GM12892 (cell line): ENCODE measurements around the gene UNC45A.

Experiments
- DNase-seq: peaks from one replicate; pipeline ENCODE4 v3.0.0; 2011; ENCODE audit not compliant: insufficient read length
- FAIRE-seq: peaks from 2 replicates; lab custom pipeline; 2011; peaks lifted over from hg19 to GRCh38; lab: Jason Lieb, UNC
- POLR2A ChIP-seq: IDR thresholded peaks from 2 replicates; pipeline ENCODE4 v1.6.1; 2011; ENCODE audit warnings: low read depth, low read length, control low read depth
- POLR2AphosphoS5 ChIP-seq: IDR thresholded peaks from 2 replicates; pipeline ENCODE4 v1.6.1; 2011; ENCODE audit warnings: low read depth, low read length, control low read depth
- TAF1 ChIP-seq: IDR thresholded peaks from 2 replicates; pipeline ENCODE4 v1.6.1; 2011; ENCODE audit warnings: low read depth, mild to moderate bottlenecking, control low read depth, low read length, borderline replicate concordance

UNC45A gene

DNA sequence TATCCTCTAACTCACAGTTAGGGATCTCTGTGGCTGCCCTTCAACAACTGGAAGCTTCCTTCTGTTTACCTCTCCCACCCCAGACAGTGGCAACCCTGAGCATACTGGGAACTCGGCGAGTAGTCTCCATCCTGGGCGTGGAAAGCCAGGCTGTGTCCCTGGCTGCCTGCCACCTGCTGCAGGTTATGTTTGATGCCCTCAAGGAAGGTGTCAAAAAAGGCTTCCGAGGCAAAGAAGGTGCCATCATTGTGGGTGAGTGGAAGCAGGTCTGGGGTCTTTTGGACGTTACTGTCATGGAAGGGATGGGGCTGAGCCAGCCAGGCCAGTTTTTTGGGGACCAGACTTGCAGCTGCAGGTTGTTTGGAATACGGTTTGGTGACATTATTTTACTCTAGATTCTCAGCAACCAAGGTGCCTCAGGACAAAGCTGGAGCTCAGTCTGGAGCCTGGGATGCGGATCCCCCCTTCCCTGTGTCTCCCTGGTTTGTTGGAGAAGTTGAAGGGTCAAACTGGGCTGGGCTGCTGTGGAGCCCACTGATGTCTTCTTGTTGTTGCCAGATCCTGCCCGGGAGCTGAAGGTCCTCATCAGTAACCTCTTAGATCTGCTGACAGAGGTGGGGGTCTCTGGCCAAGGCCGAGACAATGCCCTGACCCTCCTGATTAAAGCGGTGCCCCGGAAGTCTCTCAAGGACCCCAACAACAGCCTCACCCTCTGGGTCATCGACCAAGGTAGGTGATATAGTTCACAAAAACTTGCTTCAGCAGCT lies 7.5 kb downstream of the UNC45A start:
- no peak for DNase-seq
- TF ChIP-seq POLR2AphosphoS5, result no peak
- TF ChIP-seq TAF1, result no peak
- no peak for TF ChIP-seq POLR2A
- no peak for FAIRE-seq

- FAIRE-seq, result no peak
- no peak for TF ChIP-seq POLR2A
- no peak for TF ChIP-seq TAF1
- no peak for TF ChIP-seq POLR2AphosphoS5
- no peak for DNase-seq
Measured at GRCh38 chr15:90945091-90945490, 10.0 kb downstream of the UNC45A start.

- FAIRE-seq, result no peak
Measured at GRCh38 chr15:90946538-90946937, 11.5 kb downstream of the UNC45A start.

DNA sequence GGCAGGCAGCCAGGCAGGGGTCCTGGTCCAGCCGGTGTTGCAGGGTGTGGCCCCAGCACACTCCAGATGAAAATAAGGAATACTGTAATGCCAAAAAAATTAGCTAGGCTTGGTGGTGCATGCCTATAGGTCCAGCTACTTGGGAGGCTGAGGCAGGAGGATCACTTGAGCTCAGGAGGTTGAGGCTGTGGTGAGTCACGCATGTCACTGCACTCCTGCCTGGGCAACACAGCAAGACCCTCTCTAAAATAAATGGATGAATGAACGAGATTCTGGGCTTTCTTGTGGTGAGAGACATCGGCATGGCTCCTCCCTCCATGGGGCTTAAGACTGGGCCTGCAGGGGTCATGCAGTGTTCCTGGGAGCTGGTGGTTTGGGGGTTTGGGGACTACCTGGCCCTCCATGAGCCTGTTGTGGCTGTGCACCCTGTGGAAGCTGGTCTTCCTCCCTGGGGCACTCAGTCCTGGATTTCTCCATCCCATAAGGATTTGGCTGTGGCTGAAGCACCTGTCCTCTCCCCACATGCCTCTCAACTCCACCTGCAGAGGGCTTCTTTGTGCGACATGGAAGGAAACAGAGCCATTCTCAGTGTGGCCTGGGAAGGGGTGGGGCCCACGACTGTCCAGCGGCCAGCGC lies 12.0 kb downstream of the UNC45A start:
- DNase-seq (no peak), FAIRE-seq (no peak)
- TF ChIP-seq TAF1 (no peak), POLR2A (no peak), POLR2AphosphoS5 (no peak)

More at GRCh38 chr15:90946538-90946937, 11.5 kb downstream of the UNC45A start:
- no peak for DNase-seq
- TF ChIP-seq POLR2AphosphoS5, result no peak
- TF ChIP-seq TAF1, result no peak
- no peak for TF ChIP-seq POLR2A

DNA sequence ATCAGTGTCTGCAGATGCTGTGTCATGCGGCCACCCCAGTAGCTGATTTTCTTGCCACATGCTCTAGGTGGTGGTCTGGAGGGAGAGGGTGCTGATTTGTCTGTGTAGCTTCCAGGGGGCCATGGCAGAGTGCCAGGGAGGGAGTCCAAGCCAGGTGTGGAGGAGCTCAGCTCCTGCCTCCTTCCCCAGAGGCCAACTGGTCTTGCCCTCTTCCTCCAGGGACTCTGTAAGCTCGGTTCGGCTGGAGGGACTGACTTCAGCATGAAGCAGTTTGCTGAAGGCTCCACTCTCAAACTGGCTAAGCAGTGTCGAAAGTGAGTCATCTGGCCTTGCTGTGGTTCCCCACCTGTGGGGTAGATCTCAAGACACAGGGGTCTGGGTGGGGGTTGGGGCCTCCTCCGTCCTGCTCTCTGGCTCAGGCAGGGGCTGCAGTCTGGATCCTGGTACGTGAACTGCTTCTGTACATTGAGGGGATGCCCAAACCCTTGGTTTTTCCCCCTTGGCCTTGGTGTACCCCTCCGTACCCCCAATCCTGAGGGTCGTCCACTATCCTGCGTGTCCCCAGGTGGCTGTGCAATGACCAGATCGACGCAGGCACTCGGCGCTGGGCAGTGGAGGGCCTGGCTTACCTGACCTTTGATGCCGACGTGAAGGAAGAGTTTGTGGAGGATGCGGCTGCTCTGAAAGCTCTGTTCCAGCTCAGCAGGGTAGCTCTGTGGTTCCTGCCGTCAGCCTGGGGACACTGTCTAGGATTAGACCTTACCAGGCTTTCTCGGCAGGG lies 12.7 kb downstream of the UNC45A start:
- DNase-seq (no peak), FAIRE-seq (no peak)
- TF ChIP-seq POLR2AphosphoS5, result no peak
- TF ChIP-seq POLR2A, result no peak

GRCh38 chr15:90948506-90948905 lies 13.4 kb downstream of the UNC45A start:
- FAIRE-seq, result no peak
- no peak for DNase-seq
- TF ChIP-seq POLR2A (no peak), POLR2AphosphoS5 (no peak), TAF1 (no peak)

DNA sequence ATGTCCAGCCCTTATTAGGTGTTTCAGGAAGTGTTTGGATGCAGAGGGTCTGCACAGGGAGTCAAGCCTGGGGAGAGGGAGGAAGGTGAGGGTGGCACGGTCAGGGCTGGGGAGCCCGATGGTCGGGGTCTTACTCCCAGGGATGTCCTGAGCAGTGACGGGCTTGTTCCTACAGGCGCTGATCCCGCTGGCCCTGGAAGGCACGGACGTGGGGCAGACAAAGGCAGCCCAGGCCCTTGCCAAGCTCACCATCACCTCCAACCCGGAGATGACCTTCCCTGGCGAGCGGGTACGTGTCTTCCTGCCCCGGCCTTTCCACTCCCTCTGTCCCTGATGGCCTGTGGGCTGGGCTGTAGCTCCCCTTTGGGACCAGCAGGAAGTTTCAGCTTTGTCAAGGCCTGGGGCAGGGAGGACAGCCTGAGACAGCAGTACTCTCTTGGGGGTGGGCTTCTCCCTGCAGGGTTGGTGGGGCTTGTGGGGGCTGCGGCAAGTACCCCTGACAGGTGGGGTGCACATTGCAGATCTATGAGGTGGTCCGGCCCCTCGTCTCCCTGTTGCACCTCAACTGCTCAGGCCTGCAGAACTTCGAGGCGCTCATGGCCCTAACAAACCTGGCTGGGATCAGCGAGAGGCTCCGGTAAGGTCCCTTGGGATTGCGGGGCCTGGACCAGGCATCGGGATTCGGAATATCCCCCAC lies 15.0 kb downstream of the UNC45A start:
- FAIRE-seq, result no peak
- no peak for TF ChIP-seq TAF1
- TF ChIP-seq POLR2A, result no peak
- TF ChIP-seq POLR2AphosphoS5, result no peak
- DNase-seq, result no peak

GRCh38 chr15:90950676-90951075 lies 15.6 kb downstream of the UNC45A start:
- FAIRE-seq (no peak), DNase-seq (no peak)
- TF ChIP-seq POLR2AphosphoS5 (no peak), TAF1 (no peak), POLR2A (no peak)

- TF ChIP-seq POLR2AphosphoS5 (no peak), TAF1 (no peak), POLR2A (no peak)
- FAIRE-seq (no peak), DNase-seq (no peak)
Measured at GRCh38 chr15:90952901-90953677, 18.0 kb downstream of the UNC45A start.

- no peak for FAIRE-seq
- no peak for DNase-seq
Measured at GRCh38 chr15:90953947-90954711, 19.0 kb downstream of the UNC45A start.

More at GRCh38 chr15:90953947-90954711, 19.0 kb downstream of the UNC45A start:
- TF ChIP-seq POLR2AphosphoS5 (no peak), TAF1 (no peak), POLR2A (no peak)
